NK-92 (cell line): ENCODE data around the gene IL6R.

ENCODE experiments used
- DNase-seq: peaks from one replicate; lab custom pipeline; 2025; ENCODE audit not compliant: unreplicated experiment; lab: John Stamatoyannopoulos, UW

The IL6R gene

DNA sequence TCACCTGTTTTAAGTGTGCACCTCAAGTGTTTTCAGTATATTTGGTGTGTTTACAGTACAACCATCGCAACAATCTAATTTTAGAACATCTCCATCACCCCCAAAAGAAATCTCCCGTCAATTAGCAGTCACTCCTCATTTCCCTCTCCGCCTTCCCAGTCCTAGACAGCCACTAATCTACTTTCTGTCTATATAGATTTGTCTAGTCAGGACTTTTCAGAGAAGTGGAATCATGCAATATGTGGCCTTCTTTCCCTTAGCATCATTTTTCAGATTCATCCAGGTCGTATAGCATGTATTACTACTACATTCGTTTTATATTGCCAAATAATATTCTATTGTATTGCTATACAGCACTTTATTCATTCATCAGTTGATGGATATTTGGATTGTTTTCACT lies 98.8 kb downstream of the IL6R start:
- no peak for DNase-seq

DNA sequence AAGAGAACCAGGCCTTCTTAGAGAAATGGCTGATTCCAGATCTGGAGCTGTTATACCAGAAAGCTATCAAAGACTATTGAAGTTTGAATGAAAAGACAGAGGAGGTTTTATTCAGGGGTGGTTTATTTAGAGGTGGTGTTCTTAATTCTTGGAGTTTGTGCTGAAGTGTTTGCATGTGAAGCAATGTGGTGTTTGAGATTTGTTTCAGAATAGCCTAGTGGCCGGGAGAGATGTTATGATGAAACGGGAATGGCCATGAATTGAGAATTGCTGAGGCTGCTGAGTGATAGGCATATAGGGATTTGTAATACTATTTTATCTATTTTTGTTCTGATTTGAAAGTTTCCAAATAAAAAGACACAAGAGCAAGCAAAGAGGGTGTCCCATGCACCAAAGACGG lies 107.6 kb downstream of the IL6R start:
- no peak for DNase-seq

GRCh38 chr1:154514066-154514553 lies 109.0 kb downstream of the IL6R start:
- DNase-seq, result no peak

DNA sequence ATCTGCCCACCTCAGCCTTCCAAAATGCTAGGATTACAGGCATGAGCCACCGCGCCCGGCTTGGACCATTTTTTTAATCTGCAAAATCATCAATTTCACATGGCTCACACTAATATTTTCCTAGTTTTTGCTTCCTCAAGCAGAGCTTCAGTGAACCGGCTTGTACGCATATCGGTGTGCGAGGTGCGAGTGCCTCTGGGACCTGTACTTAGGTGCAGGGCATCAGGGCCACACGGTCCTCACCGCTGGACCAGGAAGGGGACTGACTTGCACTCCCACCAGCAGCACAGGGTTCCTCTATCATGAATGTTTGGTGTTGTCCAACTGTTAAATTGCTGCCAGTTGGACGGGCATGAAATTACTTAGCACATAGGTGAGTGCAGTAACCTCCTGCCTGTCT lies 112.5 kb downstream of the IL6R start:
- no peak for DNase-seq
